CD4-positive, alpha-beta T cell treated with Interleukin-4 for 4 hours (primary cell): ENCODE data around the gene RESF1.

Experiments
- DNase-seq: peaks from one replicate; pipeline ENCODE4 v3.0.0-alpha.2; 2020

Gene RESF1

DNA sequence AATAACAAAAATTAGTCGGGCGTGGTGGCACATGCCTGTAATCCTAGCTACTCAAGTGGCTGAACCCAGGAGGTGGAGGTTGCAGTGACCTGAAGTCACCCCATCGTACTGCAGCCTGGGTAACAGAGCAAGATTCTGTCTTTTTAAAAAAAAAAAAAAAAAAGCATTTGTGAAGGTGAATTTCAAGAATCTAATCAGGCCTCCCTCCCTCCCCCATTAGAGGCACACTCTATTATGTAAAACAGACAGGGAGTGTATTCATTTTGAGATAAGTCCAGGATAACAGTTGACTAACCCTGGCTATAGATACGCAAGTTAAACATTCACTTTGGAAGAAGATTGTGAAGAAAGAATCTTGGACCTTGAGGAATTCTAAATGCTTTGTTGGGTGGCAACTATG is 2.9 kb downstream of the RESF1 start:
- peak; percentile 11 for DNase-seq

DNA sequence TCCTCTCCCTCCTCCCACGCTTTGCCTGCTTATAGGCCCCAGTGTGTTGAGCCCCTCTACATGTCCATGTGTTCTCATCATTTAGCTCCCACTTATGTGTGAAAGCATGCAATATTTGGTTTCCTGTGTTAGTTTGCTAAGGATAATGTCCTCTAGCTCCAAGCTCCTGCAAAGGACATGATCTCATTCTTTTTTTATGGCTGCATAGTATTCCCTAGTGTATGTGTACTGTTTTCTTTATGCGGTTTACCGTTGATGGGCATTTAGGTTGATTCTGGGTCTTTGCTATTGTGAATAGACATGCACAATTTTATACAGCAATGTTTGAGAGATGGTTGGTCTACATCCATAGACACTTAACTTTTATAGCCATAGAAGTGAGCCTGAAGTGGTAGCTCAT is 5.1 kb downstream of the RESF1 start:
- DNase-seq = peak; percentile 19

DNA sequence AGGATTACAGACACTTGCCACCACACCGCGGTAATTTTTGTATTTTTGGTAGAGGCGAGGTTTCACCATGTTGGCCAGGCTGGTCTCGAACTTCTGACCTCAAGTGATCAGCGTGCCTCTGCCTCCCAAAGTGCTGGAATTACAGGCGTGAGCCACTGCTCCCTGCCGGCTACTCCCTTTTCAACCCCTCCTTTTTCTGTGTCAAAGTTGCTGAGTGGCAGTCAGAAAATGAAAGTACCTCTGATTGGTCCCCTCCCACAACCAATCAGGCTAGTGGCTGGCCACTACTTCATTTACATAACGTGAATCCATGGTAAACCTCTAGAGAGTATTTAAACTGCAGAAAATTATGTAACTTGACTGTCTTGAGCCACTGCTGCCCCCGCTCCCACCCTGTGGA is 5.9 kb downstream of the RESF1 start:
- DNase-seq = peak; percentile 69

DNA sequence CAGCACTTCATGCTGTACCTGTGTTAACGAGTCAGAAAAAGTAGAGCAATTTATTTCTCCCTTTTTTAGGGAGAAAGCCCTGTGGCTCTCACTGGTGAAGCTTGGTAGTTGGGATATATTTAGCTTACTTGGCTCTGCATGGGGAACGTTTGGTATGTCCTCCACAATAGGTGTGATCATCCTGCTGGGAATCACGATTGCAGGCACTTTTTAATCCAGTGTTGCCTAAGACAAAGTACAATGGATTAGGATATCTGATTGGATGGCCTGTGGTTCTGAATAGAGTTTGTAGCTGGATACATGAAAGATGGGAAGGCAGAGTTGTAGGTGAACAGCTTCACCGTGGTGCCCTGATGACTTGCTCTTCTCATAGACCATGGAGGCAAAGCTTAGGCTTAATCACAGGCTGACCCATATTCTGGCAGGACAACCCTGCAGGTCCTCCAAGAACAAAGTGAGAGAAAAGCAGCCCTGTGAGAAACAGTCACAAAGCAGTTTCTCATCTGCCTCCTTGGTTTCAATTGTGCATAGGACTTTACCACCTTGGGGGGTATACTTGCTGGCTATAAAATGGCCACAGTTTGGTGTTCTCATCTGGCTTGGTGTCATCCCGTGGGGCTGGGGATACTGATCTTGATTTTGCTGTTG is 7.5 kb downstream of the RESF1 start:
- DNase-seq = peak; percentile 21

DNA sequence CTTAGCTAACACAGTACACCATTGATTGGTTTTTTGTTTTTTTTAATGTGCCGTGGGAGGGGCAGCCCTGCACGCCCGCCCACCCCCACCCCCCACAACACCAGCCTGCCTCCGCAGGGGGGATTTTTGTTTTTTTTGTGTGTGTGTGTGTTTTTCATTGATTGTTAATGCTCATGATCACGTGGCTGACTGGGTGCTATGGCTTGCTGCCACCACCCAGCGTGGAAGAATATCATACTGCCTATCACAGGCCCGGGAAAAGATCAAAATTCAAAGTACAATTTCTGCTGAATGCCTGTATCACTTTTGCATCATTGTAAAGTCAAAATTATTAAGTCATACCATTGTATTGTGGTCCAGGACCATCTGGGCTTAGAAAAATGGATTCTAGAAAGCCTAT is 8.3 kb downstream of the RESF1 start:
- peak; percentile 54 for DNase-seq

DNA sequence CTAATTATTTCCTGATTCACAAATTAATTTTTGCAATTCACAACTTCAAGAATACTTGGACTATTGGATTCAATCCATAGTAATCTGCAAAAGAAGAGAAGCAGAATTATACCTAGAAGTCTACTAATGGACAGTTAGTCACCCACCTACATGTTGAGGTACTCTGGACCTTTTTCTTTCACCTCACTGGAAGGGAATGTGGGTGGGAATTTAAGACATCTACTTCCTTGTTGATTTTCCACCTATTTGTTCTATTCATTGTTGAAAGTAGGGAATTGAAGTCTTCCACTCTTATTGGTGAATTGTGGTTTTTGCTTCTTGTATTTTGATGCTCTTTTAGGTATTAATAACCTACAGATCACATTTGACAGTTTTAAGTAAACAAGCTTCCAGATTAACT is 11.0 kb downstream of the RESF1 start:
- DNase-seq = no peak

DNA sequence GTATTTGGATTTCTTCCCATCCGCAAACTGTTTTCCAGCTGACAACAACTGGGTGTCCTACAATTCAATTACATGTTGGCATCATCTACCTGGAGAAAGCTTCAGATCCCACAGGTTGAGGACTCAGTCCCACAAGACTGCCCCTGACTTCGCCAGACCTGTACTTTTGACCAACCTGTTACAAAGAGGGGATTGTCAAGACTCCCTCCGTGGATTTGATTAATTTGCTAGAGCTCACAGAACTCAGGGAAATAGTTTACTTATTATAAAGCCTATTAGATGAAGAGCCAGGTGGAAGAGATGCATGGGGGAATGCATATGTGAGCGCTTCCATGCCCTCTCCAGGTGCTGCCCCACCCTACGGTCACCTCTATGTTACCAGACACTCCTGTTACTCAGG is 14.6 kb downstream of the RESF1 start:
- no peak for DNase-seq

DNA sequence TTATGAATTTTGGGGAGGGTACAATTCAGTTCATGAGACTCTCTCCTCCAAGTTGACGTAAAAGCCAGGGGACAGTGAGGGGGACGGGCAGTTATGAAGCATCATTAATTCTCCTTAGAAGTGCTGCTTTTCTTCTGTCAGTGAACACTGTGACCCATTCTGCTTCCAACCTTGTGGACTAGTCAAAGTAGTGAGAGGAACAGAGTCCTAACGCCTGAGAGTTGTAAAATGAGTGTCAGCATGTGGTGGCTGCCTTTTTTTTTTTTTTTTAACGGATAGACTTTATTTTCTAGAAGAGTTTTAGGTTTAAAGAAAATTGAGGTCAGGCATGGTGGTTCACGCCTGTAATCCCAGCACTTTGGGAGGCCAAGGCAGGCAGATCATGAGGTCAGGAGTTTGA is 15.5 kb downstream of the RESF1 start:
- DNase-seq = no peak

DNA sequence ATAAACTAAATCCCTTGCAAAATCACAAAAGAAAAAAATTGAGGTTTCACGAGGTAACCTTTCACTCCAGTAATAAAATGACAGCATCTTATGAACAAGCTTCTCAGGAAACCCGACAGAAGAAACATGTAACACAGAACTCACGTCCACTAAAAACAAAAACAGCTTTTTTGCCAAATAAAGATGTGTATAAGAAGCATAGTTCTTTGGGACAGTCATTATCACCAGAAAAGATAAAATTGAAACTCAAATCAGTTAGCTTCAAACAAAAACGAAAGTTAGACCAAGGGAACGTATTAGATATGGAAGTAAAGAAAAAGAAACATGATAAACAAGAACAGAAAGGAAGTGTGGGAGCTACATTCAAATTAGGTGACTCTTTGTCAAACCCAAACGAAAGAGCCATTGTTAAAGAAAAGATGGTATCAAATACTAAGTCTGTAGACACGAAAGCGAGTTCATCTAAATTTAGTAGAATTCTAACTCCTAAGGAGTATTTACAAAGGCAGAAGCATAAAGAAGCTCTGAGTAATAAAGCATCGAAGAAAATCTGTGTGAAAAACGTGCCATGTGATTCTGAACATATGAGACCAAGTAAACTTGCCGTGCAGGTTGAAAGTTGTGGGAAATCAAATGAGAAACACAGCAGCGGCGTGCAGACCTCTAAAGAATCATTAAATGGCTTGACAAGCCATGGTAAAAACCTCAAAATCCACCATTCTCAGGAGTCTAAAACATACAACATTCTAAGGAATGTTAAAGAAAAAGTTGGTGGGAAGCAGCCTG is 25.8 kb downstream of the RESF1 start:
- no peak for DNase-seq

DNA sequence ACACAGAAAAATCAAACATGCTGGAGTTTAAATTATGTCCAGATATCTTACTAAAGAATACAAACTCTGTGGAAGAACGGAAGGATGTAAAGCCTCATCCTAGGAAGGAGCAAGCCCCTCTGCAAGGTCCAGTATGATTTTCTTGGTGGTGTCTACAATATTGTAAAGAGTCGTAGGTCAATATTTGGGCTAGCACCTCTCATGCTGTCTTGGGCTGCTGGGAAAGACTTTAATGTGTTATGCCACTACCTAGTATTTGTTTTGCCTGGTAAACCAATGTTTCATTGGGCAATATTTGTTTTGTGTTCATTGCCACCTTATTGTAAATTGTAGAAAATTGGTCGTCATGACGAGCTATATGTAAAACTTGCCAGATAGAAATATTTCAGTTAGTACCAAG is 26.6 kb downstream of the RESF1 start:
- no peak for DNase-seq

DNA sequence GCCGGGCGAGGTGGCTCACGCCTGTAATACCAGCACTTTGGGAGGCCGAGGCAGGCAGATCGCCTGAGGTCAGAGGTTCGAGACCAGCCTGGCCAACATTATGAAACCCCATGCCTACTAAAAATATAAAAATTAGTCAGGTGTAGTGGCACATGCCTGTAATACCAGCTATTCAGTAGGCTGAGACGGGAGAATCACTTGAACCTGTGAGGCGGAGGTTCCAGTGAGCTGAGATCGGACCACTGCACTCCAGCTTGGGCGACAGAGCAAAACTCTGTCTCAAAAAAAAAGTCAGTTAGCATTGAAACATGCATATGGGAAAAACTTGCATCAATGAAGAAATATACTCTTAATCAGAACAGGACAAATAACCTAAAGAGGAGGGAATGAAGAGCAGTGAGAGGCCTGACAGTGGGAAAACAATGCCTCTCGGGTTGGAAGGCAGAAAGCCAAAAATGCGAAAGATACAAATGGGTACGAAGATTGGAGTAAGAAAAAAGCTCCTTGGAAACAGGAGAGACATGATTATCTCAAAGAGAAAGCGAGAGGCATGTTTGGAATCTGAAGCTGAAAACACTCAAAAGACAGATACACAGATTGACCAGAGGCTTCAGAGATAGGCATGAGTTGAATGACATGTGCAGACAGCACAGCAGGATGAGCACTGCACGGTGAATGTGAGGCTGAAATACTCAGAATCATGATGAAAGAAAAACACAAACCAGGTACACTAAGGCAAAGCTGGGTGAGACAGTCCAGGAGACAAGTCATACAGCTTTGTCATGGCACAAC is 30.6 kb downstream of the RESF1 start:
- no peak for DNase-seq

DNA sequence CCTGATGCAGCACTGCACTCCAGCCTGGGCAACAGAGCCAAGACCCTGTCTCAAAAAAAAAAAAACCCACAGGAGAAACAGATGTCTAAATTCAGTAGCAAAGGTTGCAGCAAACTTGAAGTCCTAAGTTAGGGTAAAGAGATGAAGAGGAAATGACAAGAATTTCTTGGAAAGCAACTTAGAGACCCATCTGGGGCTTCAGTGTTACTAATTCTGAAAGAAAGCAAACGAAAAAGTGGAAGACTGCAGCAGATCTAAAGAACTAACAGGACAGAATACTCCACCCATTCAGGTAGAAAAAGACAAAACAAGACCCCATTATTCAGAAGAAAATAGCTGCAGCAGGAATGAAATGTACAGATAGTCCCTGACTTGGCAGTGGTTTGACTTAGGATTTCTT is 31.9 kb downstream of the RESF1 start:
- DNase-seq = no peak

DNA sequence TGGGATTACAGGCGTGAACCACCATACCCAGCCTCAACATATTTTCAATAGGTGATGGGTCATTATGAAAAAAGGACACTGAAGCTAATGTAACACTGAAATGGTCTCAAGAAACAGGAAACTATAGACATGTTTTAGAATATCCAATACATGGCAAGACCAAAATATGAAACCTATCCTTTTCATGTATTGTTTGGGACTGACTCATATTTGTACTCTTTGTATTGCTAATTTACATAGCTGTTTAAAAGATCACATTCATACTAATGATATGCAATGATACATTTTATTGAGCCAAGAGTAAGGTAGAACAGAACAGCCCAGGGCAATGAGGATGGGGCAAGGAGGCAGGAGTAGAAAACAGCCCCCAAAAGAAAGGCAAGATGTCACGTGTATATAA is 32.6 kb downstream of the RESF1 start:
- DNase-seq = no peak

DNA sequence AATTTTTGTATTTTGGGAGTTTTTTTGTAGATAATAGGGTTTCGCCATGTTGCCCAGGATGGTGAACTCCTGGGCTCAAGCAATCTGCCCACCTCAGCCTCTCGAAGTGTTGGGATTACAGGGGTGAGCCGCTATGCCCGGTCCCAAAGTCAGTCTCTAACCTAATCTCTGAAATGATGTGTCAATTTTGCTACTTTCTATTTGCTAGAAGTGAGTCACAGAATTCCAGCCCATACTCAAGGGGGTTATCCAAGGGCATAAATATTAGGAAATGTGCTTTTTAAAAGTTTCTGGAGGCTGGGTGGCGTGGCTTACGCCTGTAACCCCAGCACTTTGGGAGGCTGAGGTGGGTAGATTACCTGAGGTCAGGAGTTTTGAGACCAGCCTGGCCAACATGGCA is 40.5 kb downstream of the RESF1 start:
- no peak for DNase-seq

DNA sequence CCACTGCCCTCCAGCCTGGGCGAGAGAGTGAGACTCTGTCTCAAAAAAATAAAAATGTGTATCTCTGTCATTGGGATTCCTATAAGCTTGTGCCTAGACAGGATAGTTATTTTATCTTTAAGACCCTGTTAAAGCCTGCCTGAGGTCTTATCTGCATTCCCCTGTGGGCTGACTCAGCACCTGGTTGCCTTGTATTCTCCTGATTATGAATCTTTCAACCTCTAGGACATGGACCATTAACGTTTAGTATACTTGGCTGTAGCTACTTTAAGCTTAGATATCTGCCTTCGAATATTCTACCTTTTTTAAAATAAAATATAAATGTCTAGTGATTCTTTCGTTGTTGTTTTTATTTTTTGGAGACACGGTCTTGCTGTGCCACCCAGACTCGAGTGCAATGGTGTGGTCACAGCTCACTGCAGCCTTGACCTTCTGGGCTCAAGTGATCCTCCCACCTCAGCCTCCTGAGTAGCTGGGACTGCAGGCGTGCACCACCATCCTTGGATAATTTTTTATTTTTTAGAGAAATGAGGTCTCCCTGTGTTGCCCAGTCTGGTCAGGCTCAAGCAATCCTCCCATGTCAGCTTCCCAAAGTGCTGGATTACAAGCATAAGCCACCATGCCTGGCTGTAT is 41.3 kb downstream of the RESF1 start:
- DNase-seq = no peak

DNA sequence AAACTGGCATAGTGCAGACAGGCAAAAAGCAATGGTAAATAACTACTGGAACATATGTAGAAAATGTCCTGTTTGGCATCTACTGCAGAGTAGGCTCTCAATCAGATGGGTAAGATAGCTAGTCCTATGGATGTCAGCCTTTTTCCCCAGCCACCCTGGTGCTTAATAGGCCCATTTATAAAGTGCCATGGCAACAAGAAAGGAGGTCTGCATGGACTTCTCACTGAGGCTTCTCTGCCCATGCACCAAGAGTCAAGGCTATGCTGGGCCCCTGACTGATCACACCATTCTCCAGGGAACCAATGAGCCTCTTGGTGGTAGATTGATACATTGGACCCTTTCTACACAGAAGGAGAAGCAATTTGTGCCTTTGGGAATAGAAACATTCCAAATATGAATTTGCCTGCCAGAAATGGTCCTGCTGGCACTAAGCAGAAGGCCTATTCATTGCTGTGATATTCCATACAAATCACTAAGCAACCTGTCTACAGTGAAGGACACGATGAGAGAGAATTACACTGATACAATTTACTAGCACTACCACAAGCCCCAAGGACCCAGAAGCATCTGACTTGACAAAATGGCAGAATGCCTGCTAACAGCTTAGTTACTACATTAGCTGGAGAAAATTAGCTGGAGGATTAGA is 43.8 kb downstream of the RESF1 start:
- no peak for DNase-seq

DNA sequence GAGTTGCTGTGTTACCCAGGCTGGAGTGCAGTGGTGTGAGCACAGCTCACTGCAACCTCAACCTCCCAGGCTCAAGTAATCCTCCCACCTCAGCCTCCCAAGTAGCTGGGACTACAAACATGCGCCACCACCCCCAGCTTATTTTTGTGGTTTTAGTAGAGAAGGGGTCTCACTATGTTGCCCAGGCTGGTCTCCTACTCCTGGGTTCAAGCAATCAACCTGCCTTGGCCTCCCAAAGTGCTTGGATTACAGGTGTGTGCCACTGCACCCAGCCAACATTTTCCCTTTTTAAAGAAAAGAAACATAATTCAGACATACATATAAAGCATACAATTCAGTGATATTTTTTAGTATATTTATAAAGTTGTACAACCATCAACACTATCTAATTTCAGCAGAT is 44.4 kb downstream of the RESF1 start:
- DNase-seq = no peak

DNA sequence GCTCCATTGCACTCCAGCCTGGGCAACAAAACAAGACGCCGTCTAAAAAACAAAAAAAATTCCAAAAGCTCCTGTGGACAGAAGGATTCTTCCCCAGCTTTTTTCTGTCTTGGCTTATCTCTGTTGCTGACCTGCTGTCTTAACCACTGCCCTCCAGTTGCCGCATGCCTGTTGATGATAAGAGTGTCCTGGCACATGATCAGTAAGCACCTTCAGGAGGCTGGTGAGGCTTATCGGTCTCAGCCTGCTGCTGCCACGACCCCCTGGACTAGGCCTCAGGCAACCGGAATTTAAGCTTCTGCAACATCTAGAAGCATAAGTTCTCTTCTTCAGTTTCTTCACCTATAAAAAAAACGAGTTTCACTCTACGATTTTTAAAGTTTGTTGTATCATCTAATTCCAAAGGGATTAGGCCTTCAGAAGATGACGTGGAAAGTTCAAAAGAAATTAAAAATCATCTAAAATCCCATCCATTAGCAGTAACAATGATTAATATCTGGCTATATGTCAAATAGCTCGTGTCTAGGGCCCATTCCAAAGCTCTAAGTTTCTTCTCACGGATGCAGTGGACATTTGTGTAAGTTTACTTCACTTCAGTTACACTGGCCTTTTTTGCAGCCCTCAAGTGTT is 46.4 kb downstream of the RESF1 start:
- DNase-seq = no peak
